Measurements from ENCODE around the gene F10. TPM values are rescaled to one million over a fixed set of nuclear protein-coding genes. Genes with fewer than 3 reads are reported as not detected.

The F10 gene
- total and polyA plus RNA-seq, 9 of the 15 experiments (the other 6 are each of a cell fraction or from before 2014, with no cell fraction given): 0.04 to 0.09 (median 0.07) TPM; not detected in 5

- no peak for ATAC-seq
- H3K9me3 ChIP-seq (replicated peaks; ENCODE audit: control insufficient read depth, insufficient read depth, low read depth, low read length): no peaks in the 10 kb centered on the region
- no peak overlapping the region for H3K4me2 ChIP-seq (ENCODE audit: insufficient read depth, low read length)
- no peaks in the 10 kb centered on the region for H3K27me3 ChIP-seq (ENCODE audit: control insufficient read depth in 2 of 2, insufficient read depth in 2 of 2, low read length in 2 of 2)
- peaks cover 93% of the 10 kb centered on the region for H3K36me3 ChIP-seq (ENCODE audit: control insufficient read depth, insufficient read depth, low read length)
- FAIRE-seq: no peak
- peaks cover 24% of the 10 kb centered on the region for H3K79me2 ChIP-seq (ENCODE audit: control insufficient read depth, insufficient read depth, low read length)
- POLR2A ChIA-PET: interaction anchor here (0.6 kb wide), 1 partner anchor 365 kb away, joined by 5 read pairs; no protein-coding TSS in a partner anchor
- no peak overlapping the region for H3K4me3 ChIP-seq
- no peak overlapping the region for H2AFZ ChIP-seq (ENCODE audit: low read depth, low read length)
- no peak for DNase-seq (ENCODE audit: extremely low read depth in 1 of 4, low spot score in 3 of 4)
- BruUV-seq (replicated peaks): no TSS peak
- intact Hi-C loops (cut with micrococcal nuclease) (no loop called here), in situ Hi-C loops (cut with MboI) (no loop called here)
- no peaks in the 10 kb centered on the region for H4K20me1 ChIP-seq (replicated peaks; ENCODE audit: control insufficient read depth, insufficient read depth, low read length)
- H3K9me1 ChIP-seq (ENCODE audit: control insufficient read depth, insufficient read depth, low read length): no peaks in the 10 kb centered on the region
- CTCF ChIA-PET (ENCODE audit: low intra/inter-chr PET ratio): no interaction called here
- H3K4me1 ChIP-seq (replicated peaks in 1 of 2; ENCODE audit: control insufficient read depth in 2 of 2, insufficient read depth in 2 of 2, low read length in 2 of 2): no peaks in the 10 kb centered on the region
- no peak overlapping the region for H3K9ac ChIP-seq (ENCODE audit: insufficient read depth in 1 of 2, low read depth in 2 of 2, low read length in 2 of 2)
- no peak overlapping the region for H3K27ac ChIP-seq (ENCODE audit: extremely low read depth, low read depth, low read length)
- 95% methylated on average over 9 of the region's 9 CpGs for WGBS (ENCODE audit: insufficient coverage, low coverage, missing lambda C conversion rate)
- TF ChIP-seq ZNF239 (CRISPR knock-in tag; IDR thresholded peaks at IDR 0.05): no peak
- no peak for TF ChIP-seq TCF7L2 (IDR thresholded peaks at IDR 0.05; ENCODE audit: low read depth, low read length)
- no peak for TF ChIP-seq STAT5B (CRISPR knock-in tag; IDR thresholded peaks at IDR 0.05)
- TF ChIP-seq HOXB6 (CRISPR knock-in tag; IDR thresholded peaks at IDR 0.05; ENCODE audit: borderline replicate concordance): no peak
- TF ChIP-seq RBM34 (IDR thresholded peaks at IDR 0.05; ENCODE audit: borderline replicate concordance, insufficient read depth, low read length): no peak
- no peak for TF ChIP-seq NONO (IDR thresholded peaks at IDR 0.05; ENCODE audit: low read depth in 2 of 2, low read length in 1 of 2)
- TF ChIP-seq, protein P1, sequence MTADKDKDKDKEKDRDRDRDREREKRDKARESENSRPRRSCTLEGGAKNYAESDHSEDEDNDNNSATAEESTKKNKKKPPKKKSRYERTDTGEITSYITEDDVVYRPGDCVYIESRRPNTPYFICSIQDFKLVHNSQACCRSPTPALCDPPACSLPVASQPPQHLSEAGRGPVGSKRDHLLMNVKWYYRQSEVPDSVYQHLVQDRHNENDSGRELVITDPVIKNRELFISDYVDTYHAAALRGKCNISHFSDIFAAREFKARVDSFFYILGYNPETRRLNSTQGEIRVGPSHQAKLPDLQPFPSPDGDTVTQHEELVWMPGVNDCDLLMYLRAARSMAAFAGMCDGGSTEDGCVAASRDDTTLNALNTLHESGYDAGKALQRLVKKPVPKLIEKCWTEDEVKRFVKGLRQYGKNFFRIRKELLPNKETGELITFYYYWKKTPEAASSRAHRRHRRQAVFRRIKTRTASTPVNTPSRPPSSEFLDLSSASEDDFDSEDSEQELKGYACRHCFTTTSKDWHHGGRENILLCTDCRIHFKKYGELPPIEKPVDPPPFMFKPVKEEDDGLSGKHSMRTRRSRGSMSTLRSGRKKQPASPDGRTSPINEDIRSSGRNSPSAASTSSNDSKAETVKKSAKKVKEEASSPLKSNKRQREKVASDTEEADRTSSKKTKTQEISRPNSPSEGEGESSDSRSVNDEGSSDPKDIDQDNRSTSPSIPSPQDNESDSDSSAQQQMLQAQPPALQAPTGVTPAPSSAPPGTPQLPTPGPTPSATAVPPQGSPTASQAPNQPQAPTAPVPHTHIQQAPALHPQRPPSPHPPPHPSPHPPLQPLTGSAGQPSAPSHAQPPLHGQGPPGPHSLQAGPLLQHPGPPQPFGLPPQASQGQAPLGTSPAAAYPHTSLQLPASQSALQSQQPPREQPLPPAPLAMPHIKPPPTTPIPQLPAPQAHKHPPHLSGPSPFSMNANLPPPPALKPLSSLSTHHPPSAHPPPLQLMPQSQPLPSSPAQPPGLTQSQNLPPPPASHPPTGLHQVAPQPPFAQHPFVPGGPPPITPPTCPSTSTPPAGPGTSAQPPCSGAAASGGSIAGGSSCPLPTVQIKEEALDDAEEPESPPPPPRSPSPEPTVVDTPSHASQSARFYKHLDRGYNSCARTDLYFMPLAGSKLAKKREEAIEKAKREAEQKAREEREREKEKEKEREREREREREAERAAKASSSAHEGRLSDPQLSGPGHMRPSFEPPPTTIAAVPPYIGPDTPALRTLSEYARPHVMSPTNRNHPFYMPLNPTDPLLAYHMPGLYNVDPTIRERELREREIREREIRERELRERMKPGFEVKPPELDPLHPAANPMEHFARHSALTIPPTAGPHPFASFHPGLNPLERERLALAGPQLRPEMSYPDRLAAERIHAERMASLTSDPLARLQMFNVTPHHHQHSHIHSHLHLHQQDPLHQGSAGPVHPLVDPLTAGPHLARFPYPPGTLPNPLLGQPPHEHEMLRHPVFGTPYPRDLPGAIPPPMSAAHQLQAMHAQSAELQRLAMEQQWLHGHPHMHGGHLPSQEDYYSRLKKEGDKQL (CRISPR knock-in tag; IDR thresholded peaks at IDR 0.05; ENCODE audit: borderline replicate concordance): no peak
- TF ChIP-seq ZZZ3 (IDR thresholded peaks at IDR 0.05): no peak
- TF ChIP-seq, protein P2, sequence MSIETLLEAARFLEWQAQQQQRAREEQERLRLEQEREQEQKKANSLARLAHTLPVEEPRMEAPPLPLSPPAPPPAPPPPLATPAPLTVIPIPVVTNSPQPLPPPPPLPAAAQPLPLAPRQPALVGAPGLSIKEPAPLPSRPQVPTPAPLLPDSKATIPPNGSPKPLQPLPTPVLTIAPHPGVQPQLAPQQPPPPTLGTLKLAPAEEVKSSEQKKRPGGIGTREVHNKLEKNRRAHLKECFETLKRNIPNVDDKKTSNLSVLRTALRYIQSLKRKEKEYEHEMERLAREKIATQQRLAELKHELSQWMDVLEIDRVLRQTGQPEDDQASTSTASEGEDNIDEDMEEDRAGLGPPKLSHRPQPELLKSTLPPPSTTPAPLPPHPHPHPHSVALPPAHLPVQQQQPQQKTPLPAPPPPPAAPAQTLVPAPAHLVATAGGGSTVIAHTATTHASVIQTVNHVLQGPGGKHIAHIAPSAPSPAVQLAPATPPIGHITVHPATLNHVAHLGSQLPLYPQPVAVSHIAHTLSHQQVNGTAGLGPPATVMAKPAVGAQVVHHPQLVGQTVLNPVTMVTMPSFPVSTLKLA (conservative IDR thresholded peaks at IDR 0.05): no peak
- TF ChIP-seq PURB (CRISPR knock-in tag; IDR thresholded peaks at IDR 0.05; ENCODE audit: low read depth): no peak
Observed at GRCh38 chr13:113196970-113197737, 74.6 kb downstream of the F10 start.

Measured in K562 (cell line).